NCI-H2171 treated with DMSO at 0.1 percent for 48 hours (cell line): ENCODE data around the gene MED8.

Experiments used
- DNase-seq: peaks from one replicate; lab custom pipeline; 2025; lab: John Stamatoyannopoulos, UW

MED8 gene

DNA sequence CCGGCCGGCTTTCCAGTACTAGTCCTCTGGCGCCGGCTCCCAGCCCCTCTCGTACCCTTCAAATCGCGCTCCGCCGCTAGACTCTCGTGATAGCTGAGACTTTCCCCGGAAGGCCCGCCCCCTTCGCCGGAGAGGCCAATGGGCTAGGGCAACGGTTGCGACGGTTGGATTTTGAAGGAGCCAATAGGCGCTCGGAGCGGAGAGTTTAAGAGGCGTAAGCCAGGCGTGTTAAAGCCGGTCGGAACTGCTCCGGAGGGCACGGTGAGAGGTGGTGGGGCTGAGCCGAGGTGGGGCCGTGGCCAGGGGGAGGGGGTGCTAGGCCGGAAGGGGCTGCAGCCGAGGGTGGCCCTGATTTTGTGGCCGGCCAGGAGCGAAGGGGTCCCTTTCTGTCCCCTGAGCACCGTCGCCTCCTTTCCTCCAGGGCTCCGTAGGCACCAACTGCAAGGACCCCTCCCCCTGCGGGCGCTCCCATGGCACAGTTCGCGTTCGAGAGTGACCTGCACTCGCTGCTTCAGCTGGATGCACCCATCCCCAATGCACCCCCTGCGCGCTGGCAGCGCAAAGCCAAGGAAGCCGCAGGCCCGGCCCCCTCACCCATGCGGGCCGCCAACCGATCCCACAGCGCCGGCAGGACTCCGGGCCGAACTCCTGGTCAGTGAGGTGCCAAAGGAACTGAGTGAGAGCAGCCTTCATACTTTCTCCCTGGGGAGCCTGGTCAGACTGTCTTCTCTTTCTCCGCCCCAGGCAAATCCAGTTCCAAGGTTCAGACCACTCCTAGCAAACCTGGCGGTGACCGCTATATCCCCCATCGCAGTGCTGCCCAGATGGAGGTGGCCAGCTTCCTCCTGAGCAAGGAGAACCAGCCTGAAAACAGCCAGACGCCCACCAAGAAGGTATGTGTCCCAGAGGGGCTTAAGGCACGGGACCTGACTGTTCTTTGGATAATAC, 30.6 kb downstream of the MED8 start, which contains the start of gene CDC20:
TSS of gene CDC20 (plus strand) at position 236 of the 948 bp plus-strand sequence. CDS start at position 471, 235 bp downstream.
- DNase-seq, result peak; percentile 99

DNA sequence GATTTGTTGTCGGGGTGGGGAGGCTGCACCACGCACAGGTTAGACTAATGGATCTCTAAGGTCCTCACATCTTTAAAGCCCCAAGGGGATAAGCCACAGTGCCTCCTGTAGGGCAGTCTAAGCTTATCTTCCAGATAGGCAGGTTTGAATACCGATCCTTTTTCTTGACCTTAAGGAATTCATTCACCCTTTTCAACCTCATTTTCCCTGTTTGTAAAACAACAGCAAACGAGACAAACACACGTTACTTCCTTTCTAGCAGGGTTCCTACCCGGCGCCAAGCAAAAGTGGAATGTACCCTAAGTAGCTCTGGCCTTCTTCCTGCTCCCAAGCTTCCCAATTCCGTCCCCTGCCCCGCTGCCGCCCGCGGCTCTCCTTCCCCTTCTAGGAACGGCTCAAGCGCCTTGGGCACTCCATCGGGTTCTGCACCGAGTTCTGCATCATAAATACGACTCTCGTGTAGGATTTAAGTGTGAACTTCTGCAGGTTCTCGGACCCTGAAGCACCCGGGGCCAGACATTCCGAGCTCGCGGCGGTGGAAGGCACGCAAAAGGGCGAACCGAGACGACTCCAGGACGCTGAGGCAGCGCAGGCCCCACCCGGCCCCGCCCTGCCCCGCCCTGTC, 31.4 kb downstream of the MED8 start:
- peak; percentile 79 for DNase-seq

- DNase-seq, result no peak
Observed at GRCh38 chr1:43357251-43357650, 32.3 kb downstream of the MED8 start.

DNA sequence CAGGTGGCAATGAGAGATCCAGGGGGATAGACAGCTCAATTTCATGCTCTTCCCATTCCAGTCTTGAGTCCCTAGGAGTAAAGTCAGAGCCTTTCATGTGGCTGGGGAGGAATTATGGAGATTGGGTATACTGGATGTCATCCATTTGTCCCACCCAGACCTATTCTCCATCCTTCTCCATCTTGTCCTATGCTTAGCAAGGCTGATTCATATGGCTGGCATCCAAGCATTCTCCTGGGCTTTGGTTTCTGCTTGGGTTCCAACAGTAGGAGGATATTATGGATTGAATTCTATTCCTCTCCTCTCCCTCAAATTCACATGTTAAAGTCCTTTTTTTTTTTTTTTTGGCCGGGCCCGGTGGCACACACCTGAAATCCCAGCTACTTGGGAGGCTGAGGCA, 34.7 kb downstream of the MED8 start:
- DNase-seq, result no peak

- DNase-seq, result no peak
Observed at GRCh38 chr1:43354471-43354870, 35.1 kb downstream of the MED8 start.

- DNase-seq, result no peak
Observed at GRCh38 chr1:43352881-43353280, 36.7 kb downstream of the MED8 start.

GRCh38 chr1:43352351-43352705, 37.3 kb downstream of the MED8 start:
- DNase-seq, result no peak

DNA sequence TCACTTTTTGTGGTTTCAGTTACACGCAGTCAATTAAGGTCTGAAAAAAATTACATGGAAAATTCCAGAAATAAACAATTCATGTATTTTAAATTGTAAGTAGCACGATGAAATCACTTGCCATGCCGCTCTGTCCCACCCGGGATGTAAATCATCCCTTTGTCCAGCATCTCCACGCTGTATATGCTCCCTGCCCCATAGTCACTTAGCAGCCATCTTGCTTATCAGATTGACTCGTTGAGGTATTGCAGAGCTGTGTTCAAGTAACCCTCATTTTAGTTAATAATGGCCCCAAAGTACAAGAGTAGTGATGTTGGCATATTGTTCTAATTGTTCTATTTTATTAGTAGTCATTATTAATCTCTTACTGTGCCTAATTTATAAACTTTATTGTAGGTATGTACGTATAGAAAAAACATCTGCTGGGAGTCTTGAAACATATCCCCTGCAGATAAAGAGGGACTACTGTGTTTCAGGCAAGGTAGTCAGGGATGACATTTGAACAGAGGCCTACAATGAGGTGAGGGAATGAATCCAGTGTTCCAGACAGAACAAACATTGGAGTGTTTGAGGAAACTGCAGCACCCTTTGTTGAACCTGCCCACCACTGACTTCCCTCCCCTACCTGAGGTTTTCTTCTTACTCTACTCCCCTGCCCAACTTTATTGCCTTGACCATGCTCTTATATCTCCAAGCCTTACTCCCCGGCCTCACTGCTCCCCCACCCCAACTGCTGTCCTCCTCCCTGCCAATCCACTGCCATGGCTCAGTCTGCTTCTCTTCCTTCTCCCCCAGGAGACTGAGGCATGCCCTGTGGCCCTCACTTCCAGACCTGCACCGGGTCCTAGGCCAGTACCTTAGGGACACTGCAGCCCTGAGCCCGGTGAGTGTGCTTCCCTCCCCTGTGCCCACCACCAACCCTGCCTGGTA, 37.9 kb downstream of the MED8 start:
- no peak for DNase-seq

DNA sequence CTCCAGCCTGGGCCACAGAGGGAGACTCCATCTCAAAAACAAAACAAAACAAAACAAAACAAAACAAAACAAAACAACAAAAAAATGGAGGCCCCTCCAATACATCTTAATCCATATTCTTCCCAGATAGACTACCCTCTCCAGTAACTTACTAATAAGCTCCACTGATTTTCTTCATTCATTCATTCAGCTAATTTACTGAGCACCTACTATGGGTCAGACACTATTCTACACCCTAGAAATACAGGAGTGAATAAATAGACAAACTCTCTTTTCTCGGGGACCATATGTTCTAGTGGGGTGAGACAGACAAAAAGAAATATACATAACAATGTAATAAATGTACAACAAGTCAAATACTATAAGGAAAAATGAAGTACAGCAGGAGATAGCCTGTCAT, 38.6 kb downstream of the MED8 start:
- DNase-seq, result no peak

DNA sequence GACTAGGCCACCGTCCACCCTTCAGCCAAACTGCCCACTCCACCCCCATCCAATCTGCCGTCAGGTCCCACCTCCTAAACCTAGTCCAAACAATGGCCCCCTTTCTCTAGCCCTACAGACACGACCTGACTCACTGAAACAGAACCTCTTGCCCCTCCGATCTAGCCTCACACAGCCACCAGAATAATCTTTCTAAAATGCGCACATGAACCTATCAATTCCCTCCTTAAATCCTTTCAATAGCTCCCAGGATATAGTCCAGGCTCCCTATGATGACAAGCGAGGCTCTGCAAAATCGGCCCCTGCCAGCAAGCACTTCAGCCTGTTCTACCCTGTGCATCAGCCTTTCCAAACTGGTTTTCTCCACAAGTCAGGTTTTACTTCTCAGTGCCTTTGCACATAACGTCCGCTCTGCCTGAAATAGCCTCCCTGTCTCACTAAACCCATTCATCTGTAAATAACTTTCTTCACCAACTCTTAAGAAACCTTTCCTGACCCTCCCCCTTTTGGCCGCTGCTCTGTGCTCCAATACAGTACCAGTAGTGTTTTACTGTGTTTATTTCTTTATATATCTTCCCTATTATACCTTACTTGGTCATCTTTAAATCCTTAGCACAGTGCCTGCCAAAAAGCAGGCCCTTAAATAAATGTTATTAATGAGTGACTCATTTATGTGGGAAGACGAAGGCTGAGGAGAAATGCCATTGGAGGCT, 39.9 kb downstream of the MED8 start:
- DNase-seq, result no peak

DNA sequence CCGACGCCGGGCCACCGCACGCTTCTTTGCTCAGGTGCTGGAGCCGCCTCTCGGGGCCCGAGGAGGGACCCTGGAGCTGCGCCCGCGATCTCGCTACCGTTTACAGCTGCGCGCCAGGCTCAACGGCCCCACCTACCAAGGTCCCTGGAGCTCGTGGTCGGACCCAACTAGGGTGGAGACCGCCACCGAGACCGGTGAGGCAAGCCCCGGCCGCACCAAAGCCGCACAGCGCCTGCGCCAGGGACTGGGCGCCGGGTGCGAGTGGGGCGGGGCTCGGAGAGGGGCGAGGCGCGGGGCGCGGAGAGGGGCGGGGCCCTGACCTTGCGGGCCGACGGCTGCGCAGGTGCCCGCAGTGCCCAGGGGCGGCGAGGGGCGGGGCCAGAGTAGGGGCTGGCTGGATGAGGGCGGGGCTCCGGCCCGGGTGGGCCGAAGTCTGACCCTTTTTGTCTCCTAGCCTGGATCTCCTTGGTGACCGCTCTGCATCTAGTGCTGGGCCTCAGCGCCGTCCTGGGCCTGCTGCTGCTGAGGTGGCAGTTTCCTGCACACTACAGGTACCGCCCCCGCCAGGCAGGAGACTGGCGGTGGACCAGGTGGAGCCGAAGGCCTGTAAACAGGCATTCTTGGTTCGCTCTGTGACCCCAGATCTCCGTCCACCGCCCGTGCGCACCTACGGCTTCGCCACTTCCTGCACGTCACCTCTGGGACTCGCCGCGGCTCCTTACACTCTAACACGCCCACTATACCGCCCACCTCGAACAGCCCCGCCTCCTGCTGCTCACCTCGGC, 40.6 kb downstream of the MED8 start:
- DNase-seq, result peak; percentile 93

DNA sequence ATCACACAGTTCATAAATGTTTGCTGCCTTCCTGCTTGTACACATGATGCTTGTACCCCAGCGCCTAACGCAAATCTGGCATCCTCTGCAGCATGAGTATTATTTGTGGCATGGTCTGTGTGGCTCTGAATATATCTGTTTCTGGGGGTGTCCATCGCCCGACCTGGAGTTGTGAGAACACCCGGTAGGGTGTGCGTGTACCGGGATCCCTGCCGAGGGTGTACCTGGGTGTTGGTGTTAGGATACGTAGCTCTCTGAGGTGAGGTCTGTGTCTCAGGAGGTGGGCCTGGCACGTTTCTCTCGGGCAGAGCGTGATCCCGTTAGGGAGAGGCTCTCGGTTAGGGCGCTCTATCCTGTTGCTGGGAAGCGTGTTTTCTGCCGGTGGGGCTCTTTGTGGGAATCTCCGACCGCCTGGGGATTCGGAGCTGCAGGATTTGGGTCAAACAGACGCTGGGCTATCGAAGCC, 41.2 kb downstream of the MED8 start:
- peak; percentile 88 for DNase-seq

DNA sequence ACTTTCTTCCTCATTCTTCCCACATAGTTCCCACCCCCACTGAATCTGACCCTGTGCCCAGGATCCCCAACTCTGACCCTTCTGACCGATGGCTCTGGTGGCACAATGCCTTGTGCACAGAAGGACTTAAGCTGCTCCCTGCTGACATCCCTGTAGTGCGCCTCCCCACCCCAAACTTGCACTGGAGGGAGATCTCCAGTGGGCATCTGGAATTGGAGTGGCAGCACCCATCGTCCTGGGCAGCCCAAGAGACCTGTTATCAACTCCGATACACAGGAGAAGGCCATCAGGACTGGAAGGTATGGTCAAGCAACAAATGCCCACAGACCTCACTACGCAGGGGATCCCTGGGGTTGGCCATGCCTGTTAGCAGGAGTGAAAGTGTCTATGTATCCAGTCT, 43.0 kb downstream of the MED8 start:
- no peak for DNase-seq

DNA sequence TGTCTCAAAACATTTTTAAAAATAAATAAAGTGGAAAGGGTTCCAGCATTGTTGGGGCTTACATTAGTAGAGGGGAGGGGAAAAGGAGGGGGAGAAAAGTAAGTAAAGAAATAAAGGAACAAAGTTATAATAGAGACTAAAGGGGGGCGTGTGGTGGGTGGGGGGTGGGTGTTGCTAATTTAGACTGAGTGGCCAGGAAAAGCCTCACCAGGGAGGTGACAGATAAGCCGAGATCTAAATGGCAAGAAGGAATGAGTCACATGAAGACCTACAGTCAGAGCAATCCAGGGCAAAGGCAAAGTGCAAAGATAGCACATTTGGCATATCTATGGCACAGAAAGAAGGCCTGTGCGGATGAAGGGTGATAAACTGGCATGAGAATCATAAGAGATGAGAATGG, 44.5 kb downstream of the MED8 start:
- no peak for DNase-seq

DNA sequence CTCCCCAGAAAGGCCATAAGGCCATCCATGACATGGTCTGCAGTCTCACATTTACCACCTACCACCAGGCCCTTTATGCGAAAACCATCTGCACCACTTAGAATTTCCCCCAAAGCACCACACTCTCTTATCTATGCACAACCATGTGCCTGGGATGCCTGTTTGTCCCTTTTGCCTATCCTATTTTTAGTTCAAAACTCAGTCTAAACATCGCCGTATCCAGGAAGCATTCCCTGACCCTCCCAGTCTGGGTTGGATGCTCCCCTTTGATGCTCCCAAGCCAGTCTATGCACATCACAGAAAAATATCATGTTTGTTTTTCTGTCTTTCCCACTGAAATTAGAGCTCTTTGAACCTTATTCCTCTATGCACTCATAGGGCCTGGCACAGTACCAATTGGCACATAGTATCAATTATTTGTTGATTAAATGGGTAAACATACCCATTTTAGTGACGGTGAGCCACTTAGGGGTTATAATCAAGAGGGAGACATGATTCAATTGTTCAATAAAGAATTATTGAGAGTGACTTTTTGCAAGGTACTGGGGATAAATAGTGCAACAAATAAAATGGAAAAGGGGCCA, 45.2 kb downstream of the MED8 start:
- no peak for DNase-seq

DNA sequence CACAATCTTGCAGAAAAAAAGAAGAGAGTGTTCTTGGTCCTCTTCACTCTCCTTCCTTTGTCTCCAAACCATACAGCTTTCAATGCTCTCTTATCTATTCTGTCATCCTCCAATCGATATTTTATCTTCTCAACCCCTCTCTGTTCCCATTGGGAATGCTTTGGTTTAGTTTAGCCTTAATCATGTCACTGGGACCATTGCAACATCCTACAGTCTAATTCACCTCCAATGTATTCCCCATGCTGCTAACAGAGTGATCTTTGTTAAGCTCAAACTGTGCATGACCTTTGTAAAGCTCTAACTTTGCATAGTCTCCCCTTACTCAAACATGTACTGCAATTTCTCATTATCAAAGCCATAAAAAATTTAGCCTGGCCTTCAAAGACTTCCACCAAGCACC, 49.0 kb downstream of the MED8 start:
- DNase-seq, result no peak

- no peak for DNase-seq
Observed at GRCh38 chr1:43339584-43340232, 49.9 kb downstream of the MED8 start.

DNA sequence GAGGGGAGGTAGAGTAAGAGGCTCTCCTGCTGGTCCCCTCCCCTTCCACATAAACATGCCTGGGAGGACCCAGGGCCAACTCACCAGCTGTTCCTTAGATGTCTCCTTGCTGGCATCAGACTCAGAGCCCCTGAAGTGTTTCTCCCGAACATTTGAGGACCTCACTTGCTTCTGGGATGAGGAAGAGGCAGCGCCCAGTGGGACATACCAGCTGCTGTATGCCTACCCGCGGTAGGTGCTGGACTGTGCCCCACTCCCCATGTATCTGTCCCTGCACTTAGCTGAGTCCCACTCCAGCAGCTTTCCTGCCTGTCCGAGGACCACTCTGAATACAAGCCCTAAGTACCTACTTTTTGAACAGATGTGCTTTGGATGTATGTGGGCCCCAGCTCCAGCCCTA, 51.6 kb downstream of the MED8 start:
- DNase-seq, result no peak

DNA sequence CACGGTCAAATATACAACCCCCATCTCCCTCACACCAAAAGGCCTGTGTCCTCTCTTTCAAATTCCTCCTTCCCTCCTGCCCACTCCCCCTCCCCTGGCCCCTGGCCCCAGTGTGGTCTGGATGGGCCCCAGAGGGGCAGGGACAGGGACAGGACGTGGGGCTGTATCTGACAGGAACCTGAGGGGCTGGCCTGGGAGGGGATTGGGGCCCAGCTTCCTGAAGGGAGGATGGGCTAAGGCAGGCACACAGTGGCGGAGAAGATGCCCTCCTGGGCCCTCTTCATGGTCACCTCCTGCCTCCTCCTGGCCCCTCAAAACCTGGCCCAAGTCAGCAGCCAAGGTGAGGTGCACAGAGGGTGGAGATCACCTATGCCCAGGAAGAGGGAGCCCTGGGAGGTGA, 52.0 kb downstream of the MED8 start, which contains the start of gene MPL:
TSS of gene MPL (plus strand) at position 231 of the 400 bp plus-strand sequence. CDS start at position 262, 31 bp downstream.
- no peak for DNase-seq
